HFFc6 (cell line): ENCODE measurements around the gene SIGLEC11. TPM values are rescaled to one million over a fixed set of nuclear protein-coding genes. Genes with fewer than 3 reads are reported as not detected.

ENCODE experiments used
- DNase-seq: peaks from one replicate; pipeline ENCODE4 v3.0.0-alpha.2; 2018
- H3K27ac Mint-ChIP-seq: 2 replicates; pipeline ENCODE4 v1.8.0; 2020; ENCODE audit warnings: mild to moderate bottlenecking, mixed read lengths
- H3K27me3 Mint-ChIP-seq: 2 replicates; pipeline ENCODE4 v1.8.0; 2021; ENCODE audit warnings: mild to moderate bottlenecking, moderate library complexity, mixed read lengths; ENCODE audit not compliant: insufficient read depth
- H3K36me3 Mint-ChIP-seq: 2 replicates; pipeline ENCODE4 v1.8.0; 2021; ENCODE audit warnings: low read depth, mixed read lengths
- H3K4me1 Mint-ChIP-seq: 2 replicates; pipeline ENCODE4 v1.8.0; 2020; ENCODE audit warnings: low read depth, mixed read lengths
- H3K4me3 Mint-ChIP-seq: 2 replicates; pipeline ENCODE4 v1.8.0; 2020; ENCODE audit warnings: mild to moderate bottlenecking, moderate library complexity, mixed read lengths
- H3K9me3 Mint-ChIP-seq: 2 replicates; pipeline ENCODE4 v1.8.0; 2020; ENCODE audit warnings: mild to moderate bottlenecking, mixed read lengths
- total RNA-seq, 6 experiments: library from RNA; stranded (reverse); fragmentation: NEBNext Ultra II Directional; extraction: Animal tissue kit (Norgen Biotek cat#: 25700); gene quantifications; 2 replicates in 1 of 6; 3 replicates in 5 of 6; pipeline ENCODE4 v1.2.3, GENCODE V29; 2021
- TF ChIP-seq, protein P1 (sequence below): fragments of 200-600 bp; sonication (generic); IDR thresholded peaks from 2 replicates; pipeline ENCODE4 v1.5.0; 2021; ENCODE audit warnings: antibody characterized with exemption, mild to moderate bottlenecking

SIGLEC11 gene
- total RNA-seq, 6 experiments from 2014 or later = not detected

GRCh38 chr19:49937750-49938381, 23.1 kb downstream of the SIGLEC11 start:
- peaks cover 8% of the 10 kb centered on the region for H3K36me3 Mint-ChIP-seq
- no peaks in the 10 kb centered on the region for H3K4me1 Mint-ChIP-seq
- no peak overlapping the region for H3K27ac Mint-ChIP-seq
- no peaks in the 10 kb centered on the region for H3K9me3 Mint-ChIP-seq
- peak overlapping the region; percentile 70 for H3K4me3 Mint-ChIP-seq
- TF ChIP-seq, protein P1, sequence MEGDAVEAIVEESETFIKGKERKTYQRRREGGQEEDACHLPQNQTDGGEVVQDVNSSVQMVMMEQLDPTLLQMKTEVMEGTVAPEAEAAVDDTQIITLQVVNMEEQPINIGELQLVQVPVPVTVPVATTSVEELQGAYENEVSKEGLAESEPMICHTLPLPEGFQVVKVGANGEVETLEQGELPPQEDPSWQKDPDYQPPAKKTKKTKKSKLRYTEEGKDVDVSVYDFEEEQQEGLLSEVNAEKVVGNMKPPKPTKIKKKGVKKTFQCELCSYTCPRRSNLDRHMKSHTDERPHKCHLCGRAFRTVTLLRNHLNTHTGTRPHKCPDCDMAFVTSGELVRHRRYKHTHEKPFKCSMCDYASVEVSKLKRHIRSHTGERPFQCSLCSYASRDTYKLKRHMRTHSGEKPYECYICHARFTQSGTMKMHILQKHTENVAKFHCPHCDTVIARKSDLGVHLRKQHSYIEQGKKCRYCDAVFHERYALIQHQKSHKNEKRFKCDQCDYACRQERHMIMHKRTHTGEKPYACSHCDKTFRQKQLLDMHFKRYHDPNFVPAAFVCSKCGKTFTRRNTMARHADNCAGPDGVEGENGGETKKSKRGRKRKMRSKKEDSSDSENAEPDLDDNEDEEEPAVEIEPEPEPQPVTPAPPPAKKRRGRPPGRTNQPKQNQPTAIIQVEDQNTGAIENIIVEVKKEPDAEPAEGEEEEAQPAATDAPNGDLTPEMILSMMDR = peak; percentile 99
- peaks cover 7% of the 10 kb centered on the region for H3K27me3 Mint-ChIP-seq
- DNase-seq = peak; percentile 45

GRCh38 chr19:49936549-49936948, 24.4 kb downstream of the SIGLEC11 start:
- no peaks in the 10 kb centered on the region for H3K4me1 Mint-ChIP-seq
- H3K9me3 Mint-ChIP-seq = no peaks in the 10 kb centered on the region
- TF ChIP-seq, protein P1 = no peak
- peaks cover 15% of the 10 kb centered on the region for H3K36me3 Mint-ChIP-seq
- no peak for DNase-seq
- peaks cover 2% of the 10 kb centered on the region for H3K27me3 Mint-ChIP-seq
- H3K27ac Mint-ChIP-seq = no peak overlapping the region
- H3K4me3 Mint-ChIP-seq = no peak overlapping the region

DNA sequence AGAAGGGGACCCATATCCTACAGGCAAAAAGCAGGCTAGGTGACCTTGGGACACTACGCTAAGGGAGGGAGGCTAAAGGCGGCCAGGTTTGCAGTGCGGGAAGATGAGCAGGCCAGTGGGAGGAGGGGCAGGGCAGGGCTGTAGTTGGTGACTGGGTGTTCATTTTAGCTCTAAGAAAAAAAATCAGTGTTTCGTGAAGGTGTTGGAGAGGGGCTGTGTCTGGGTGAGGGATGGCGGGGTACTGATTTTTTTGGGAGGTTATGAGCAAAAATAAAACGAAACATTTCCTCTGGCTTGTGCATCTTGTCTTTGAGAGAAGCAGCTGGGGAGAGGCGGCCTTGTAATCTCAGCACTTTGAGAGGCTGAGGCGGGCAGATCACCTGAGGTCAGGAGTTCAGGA, 27.3 kb downstream of the SIGLEC11 start:
- Mint-ChIP-seq H3K36me3 (peaks cover 35% of the 10 kb centered on the region), H3K4me3 (no peak overlapping the region), H3K27me3 (peaks cover 9% of the 10 kb centered on the region), H3K9me3 (peaks cover 4% of the 10 kb centered on the region; the same call in 1 of the 2 replicates), H3K4me1 (peaks cover 8% of the 10 kb centered on the region), H3K27ac (no peak overlapping the region)
- DNase-seq = no peak
- TF ChIP-seq, protein P1 = no peak

DNA sequence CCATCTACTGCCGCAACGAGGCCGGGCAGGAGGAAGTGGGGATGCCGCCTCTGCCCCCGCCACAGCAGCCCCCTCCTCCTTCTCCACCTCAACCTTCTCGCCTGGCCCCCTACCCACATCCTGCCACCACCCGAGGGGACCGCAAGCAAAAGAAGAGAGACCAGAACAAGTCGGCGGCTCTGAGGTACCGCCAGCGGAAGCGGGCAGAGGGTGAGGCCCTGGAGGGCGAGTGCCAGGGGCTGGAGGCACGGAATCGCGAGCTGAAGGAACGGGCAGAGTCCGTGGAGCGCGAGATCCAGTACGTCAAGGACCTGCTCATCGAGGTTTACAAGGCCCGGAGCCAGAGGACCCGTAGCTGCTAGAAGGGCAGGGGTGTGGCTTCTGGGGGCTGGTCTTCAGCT, 28.2 kb downstream of the SIGLEC11 start:
- H3K27ac Mint-ChIP-seq = no peak overlapping the region
- TF ChIP-seq, protein P1 = no peak
- H3K27me3 Mint-ChIP-seq = peaks cover 11% of the 10 kb centered on the region
- peaks cover 12% of the 10 kb centered on the region for H3K4me1 Mint-ChIP-seq
- peaks cover 41% of the 10 kb centered on the region for H3K36me3 Mint-ChIP-seq
- peaks cover 6% of the 10 kb centered on the region; the same call in 1 of the 2 replicates for H3K9me3 Mint-ChIP-seq
- no peak overlapping the region for H3K4me3 Mint-ChIP-seq
- DNase-seq = no peak

- Mint-ChIP-seq H3K36me3 (peaks cover 48% of the 10 kb centered on the region), H3K9me3 (peaks cover 8% of the 10 kb centered on the region; the same call in 1 of the 2 replicates), H3K27ac (no peak overlapping the region), H3K27me3 (peaks cover 13% of the 10 kb centered on the region), H3K4me1 (peaks cover 18% of the 10 kb centered on the region), H3K4me3 (no peak overlapping the region)
- TF ChIP-seq, protein P1 = no peak
- no peak for DNase-seq
Measured at GRCh38 chr19:49932041-49932451, 28.9 kb downstream of the SIGLEC11 start.
